HepG2 (cell line): ENCODE measurements around the gene DENND4A. TPM values are rescaled to one million over a fixed set of nuclear protein-coding genes. Genes with fewer than 3 reads are reported as not detected.

Source experiments
- ATAC-seq: fragments of 200-7000 bp; cut with Tn5 transposase; 3 replicates; pipeline ENCODE4 v1.9.1; 2020; ENCODE audit warnings: mild to moderate bottlenecking, moderate library complexity
- BruUV-seq: library from RNA; stranded (reverse); fragments of 400-500 nt; replicated peaks from 2 replicates; lab custom pipeline; 2021; lab: Mats Ljungman, UMichigan
- CTCF ChIA-PET: fragments of 300-600 bp; formaldehyde crosslinking; extraction: SDS; loops from one replicate; lab custom pipeline; 2021; ENCODE audit warnings: low total read pairs, inconsistent platforms, low intra/inter-chr PET ratio; lab: Yijun Ruan, JAX
- POLR2A ChIA-PET: fragments of 350-600 bp; sonication (Branson Sonifier 250); formaldehyde crosslinking; loops from one replicate; lab custom pipeline; 2020; ENCODE audit warnings: antibody characterized with exemption, inconsistent platforms; lab: Yijun Ruan, JAX
- DNase-seq: peaks from one replicate; pipeline ENCODE4 v3.0.0-alpha.2; 2015; ENCODE audit warnings: low spot score
- FAIRE-seq: peaks from 3 replicates; lab custom pipeline; 2011; peaks lifted over from hg19 to GRCh38; lab: Jason Lieb, UNC
- H2AFZ ChIP-seq: one replicate; pipeline ENCODE4 v1.6.1; 2011; ENCODE audit warnings: low read length, inconsistent platforms
- H3K27ac ChIP-seq: fragments of 300-600 bp; 3 replicates; pipeline ENCODE4 v1.8.0; 2011; ENCODE audit warnings: mixed run types, mild to moderate bottlenecking, mixed read lengths, low read length, inconsistent platforms; ENCODE audit not compliant: insufficient read depth; ENCODE audit errors: extremely low read length
- H3K27me3 ChIP-seq, 2 experiments: fragments of 200-600 bp in 1 of 2; 2 replicates in 1 of 2; 3 replicates in 1 of 2; pipeline versions ENCODE4 v1.6.0 to v1.8.0; 2011; ENCODE audit warnings: low read length in 2 of 2, mild to moderate bottlenecking in 2 of 2, moderate library complexity in 2 of 2, inconsistent platforms in 1 of 2; ENCODE audit not compliant: insufficient read depth in 2 of 2, control insufficient read depth in 1 of 2
- H3K36me3 ChIP-seq, 2 experiments: fragments of 200-600 bp in 1 of 2; replicated peaks in 1 of 2; 2 replicates in 1 of 2; 3 replicates in 1 of 2; pipeline versions ENCODE4 v1.5.1 to v1.8.0; 2011; ENCODE audit warnings: low read length in 2 of 2, inconsistent platforms in 1 of 2; ENCODE audit not compliant: insufficient read depth in 2 of 2, control insufficient read depth in 1 of 2
- H3K4me1 ChIP-seq: 2 replicates; pipeline ENCODE4 v1.5.1; 2012; ENCODE audit warnings: low read length, inconsistent platforms; ENCODE audit not compliant: insufficient read depth
- H3K4me2 ChIP-seq: 2 replicates; pipeline ENCODE4 v1.6.0; 2011; ENCODE audit warnings: low read depth, low read length, inconsistent platforms
- H3K4me3 ChIP-seq, 3 experiments: fragments of 200-600 bp in 1 of 3; sonication (generic), shearing (Covaris generic) in 1 of 3; replicated peaks in 1 of 3; 2 replicates each; pipeline ENCODE4 v1.5.1; 2011 to 2016; ENCODE audit warnings: low read length in 3 of 3, inconsistent platforms in 2 of 3, low read depth in 2 of 3, mild to moderate bottlenecking in 2 of 3, control low read depth in 1 of 3, mixed read lengths in 1 of 3; ENCODE audit not compliant: insufficient read depth in 1 of 3
- H3K79me2 ChIP-seq: one replicate; pipeline ENCODE4 v1.6.1; 2011; ENCODE audit warnings: low read length, inconsistent platforms; ENCODE audit not compliant: insufficient read depth
- H3K9ac ChIP-seq: 2 replicates; pipeline ENCODE4 v1.6.0; 2011; ENCODE audit warnings: mild to moderate bottlenecking, low read depth, low read length, inconsistent platforms; ENCODE audit not compliant: insufficient read depth
- H3K9me3 ChIP-seq: 2 replicates; pipeline ENCODE4 v1.5.1; 2012; ENCODE audit warnings: mild to moderate bottlenecking, low read length
- H4K20me1 ChIP-seq: 2 replicates; pipeline ENCODE4 v1.6.0; 2011; ENCODE audit warnings: inconsistent platforms, mild to moderate bottlenecking, low read length, moderate library complexity; ENCODE audit not compliant: insufficient read depth
- ELF1 ChIP-seq: sonication (generic); formaldehyde crosslinking; IDR thresholded peaks from 2 replicates; pipeline ENCODE4 v1.4.0; 2020; ENCODE audit warnings: missing genetic modification reagents
- FOXC1 ChIP-seq: sonication (generic); formaldehyde crosslinking; IDR thresholded peaks from 2 replicates; pipeline ENCODE4 v1.8.0; 2022; ENCODE audit warnings: mild to moderate bottlenecking, missing genetic modification reagents, borderline replicate concordance
- HNRNPLL ChIP-seq: fragments of 200-400 bp; formaldehyde crosslinking; IDR thresholded peaks from 2 replicates; pipeline ENCODE4 v1.6.1; 2017; ENCODE audit warnings: mild to moderate bottlenecking, low read depth, low read length; ENCODE audit not compliant: poor library complexity, severe bottlenecking
- NKX3-1 ChIP-seq: sonication (generic); formaldehyde crosslinking; IDR thresholded peaks from 2 replicates; pipeline ENCODE4 v1.5.0; 2020; ENCODE audit warnings: missing genetic modification reagents
- NR2C2 ChIP-seq: sonication (generic); formaldehyde crosslinking; IDR thresholded peaks from 2 replicates; pipeline ENCODE4 v1.4.0; 2020; ENCODE audit warnings: missing genetic modification reagents, mild to moderate bottlenecking, moderate library complexity, borderline replicate concordance
- RORA ChIP-seq: sonication (generic); formaldehyde crosslinking; IDR thresholded peaks from 2 replicates; pipeline ENCODE4 v1.5.0; 2020; ENCODE audit warnings: mild to moderate bottlenecking, missing genetic modification reagents, moderate library complexity
- ZNF883 ChIP-seq: sonication (generic); formaldehyde crosslinking; IDR thresholded peaks from 2 replicates; pipeline ENCODE4 v1.5.1; 2020; ENCODE audit warnings: mild to moderate bottlenecking, missing genetic modification reagents; ENCODE audit errors: not compliant biosample characterization
- WGBS: methylation state at CpG from one replicate; pipeline ENCODE4 v1.1.6; 2017; ENCODE audit warnings: low lambda C conversion rate; 5-methylcytosine and 5-hydroxymethylcytosine counted together
- in situ Hi-C: cut with HindIII; loops from 2 replicates; pipeline ENCODE4 v1.10.0; 2017; ENCODE audit warnings: low pct_unique_long_range_greater_than_20kb; ENCODE audit not compliant: extremely low pct_ligation_motif_present
- intact Hi-C: fragments of 100-400 bp; cut with micrococcal nuclease; formaldehyde crosslinking; loops from one replicate; pipeline ENCODE4 v1.10.0; 2022; ENCODE audit not compliant: unreplicated experiment
- polyA plus RNA-seq, 8 experiments: library from polyadenylated mRNA; depleted of rRNA in 3 of 8; stranded (reverse) in 7 of 8; unstranded in 1 of 8; fragments of >200 nt; fragmentation: Illumina TruSeq in 4 of 8; extraction: Trizol in 4 of 8; gene quantifications; 2 replicates each; pipeline versions ENCODE4 v1.2.1 to v1.2.3, GENCODE V29; 2011 to 2016; ENCODE audit warnings: low read depth in 4 of 8, missing spikeins in 1 of 8, mixed read lengths in 1 of 8; ENCODE audit not compliant: insufficient read depth in 1 of 8
- total RNA-seq, 5 experiments: library from RNA; depleted of rRNA; stranded (reverse); fragments of >200 nt; fragmentation: Illumina TruSeq; extraction: Trizol; gene quantifications; 2 replicates each; pipeline ENCODE4 v1.2.3, GENCODE V29; 2016; ENCODE audit warnings: low read depth in 1 of 5
- TF ChIP-seq, protein P1 (sequence below): sonication (generic); formaldehyde crosslinking; conservative IDR thresholded peaks from 2 replicates; pipeline ENCODE4 v1.8.0; 2022; ENCODE audit warnings: mild to moderate bottlenecking, moderate library complexity, missing genetic modification reagents
- TF ChIP-seq, protein P2 (sequence below): IDR thresholded peaks from 2 replicates; pipeline ENCODE4 v1.6.1; 2016; ENCODE audit warnings: missing genetic modification reagents, missing compliant biosample characterization
- TF ChIP-seq, protein P3 (sequence below): sonication (generic); formaldehyde crosslinking; IDR thresholded peaks from 2 replicates; pipeline ENCODE4 v1.4.0; 2020; ENCODE audit warnings: low read depth, mild to moderate bottlenecking, missing genetic modification reagents

DENND4A gene
- total and polyA plus RNA-seq, 2 of the 13 experiments (the other 11 are each of a cell fraction or from before 2014, with no cell fraction given), result 13.2 to 18.6 TPM

DNA sequence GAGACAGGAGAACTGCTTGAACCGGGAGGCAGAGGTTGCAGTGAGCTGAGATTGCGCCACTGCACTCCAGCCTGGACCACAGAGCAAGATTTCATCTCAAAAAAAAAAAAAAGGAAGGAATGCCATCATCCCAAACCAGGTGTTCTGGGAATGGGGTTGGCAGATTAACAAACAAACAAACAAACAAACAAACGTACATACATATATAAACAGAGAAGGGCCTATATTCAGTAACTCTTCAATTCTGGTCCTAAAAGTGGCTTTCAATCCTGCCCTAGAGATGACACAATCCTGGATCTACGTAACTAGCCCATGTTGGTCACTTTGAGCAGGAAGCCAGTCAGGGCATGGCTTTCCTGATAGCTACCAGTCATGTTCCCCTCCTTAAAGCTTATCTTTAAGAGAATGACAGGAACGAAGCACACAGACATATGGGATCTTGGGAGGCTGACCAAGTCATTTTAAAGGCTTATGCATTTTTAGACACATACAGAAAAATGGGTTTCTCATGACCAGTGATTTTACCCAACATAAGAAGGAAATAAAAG lies 47.3 kb upstream of the DENND4A start:
- Histone ChIP-seq H3K9me3 (no peaks in the 10 kb centered on the region), H3K4me3 (no peak overlapping the region), H2AFZ (no peak overlapping the region), H3K79me2 (no peaks in the 10 kb centered on the region), H3K4me1 (peaks cover 63% of the 10 kb centered on the region), H3K36me3 (no peaks in the 10 kb centered on the region), H4K20me1 (no peaks in the 10 kb centered on the region), H3K9ac (no peak overlapping the region), H3K4me2 (peak overlapping the region; percentile 42; the same call in 1 of the 2 replicates), H3K27ac (no peak overlapping the region), H3K27me3 (no peaks in the 10 kb centered on the region)
- CTCF ChIA-PET, result no interaction called here
- POLR2A ChIA-PET, result interaction anchor here (1.0 to 1.6 kb wide), 2 partner anchors 30 to 228 kb away, joined by 3 to 5 read pairs; partner anchors contain the start of genes INTS14 and RAB11A
- DNase-seq (no peak), ATAC-seq (no peak), FAIRE-seq (no peak)
- WGBS, result 42% methylated on average over 5 of the region's 5 CpGs
- intact Hi-C loops (no loop called here), in situ Hi-C loops (no loop called here)
- no peak for TF ChIP-seq FOXC1 (CRISPR knock-in tag)
- peak; percentile 38 for TF ChIP-seq HNRNPLL
- no TSS peak for BruUV-seq

DNA sequence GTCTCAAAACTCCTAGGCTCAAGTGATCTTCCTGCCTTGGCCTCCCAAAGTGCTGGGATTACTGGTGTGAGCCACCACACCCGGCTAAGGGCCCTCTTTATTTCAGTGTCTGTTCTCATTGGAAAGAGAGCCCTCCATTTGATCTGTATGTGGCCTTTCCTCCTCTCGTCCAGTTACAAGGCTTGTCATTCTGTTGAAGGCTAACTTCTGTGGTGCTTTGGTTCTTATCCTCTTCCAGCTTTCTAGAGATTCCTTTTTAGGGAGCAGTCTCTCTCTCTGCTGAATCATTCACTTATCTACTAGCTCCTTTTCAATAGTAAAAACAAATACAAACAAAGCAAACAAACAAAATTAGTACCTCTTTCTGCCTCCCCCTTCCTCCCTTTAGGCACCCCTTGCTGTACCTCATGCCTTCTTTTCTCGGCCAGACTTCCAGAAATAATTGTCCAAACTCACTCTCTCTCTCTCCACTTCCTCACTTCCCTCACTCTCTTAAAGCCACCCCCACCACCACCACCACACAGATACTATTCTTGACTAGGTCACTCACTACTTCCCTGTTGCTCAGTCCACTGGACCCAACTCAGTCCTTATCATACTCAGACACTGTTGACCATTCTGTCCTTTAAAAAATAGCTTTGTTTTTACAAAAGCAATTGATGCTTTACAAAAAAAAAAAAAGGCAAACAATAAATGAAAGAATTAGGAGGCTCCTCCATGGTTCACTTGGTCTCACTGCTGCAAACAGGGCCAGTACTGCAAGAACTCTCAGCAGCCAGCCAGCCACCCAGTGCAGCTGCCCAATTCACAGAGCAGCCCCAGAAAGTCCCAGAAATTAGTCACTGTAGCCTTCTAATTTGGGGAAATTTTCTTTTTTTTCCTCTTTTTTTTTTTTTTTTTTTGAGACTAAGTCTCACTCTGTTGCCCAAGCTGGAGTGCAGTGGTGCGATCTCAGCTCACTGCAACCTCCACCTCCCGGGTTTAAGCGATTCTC lies 45.5 kb upstream of the DENND4A start:
- Histone ChIP-seq H3K9ac (0 out of 2 replicates have a peak overlapping the region, but pooled peaks have one; percentile 26), H3K36me3 (no peaks in the 10 kb centered on the region), H3K4me2 (peak overlapping the region; percentile 55), H3K27me3 (no peaks in the 10 kb centered on the region), H3K9me3 (no peaks in the 10 kb centered on the region), H3K4me3 (peak overlapping the region in 1 of 3 experiments; percentile 20; a peak in 2 of 6 replicates), H3K4me1 (peaks cover 79% of the 10 kb centered on the region), H3K27ac (peak overlapping the region; percentile 16), H2AFZ (peak overlapping the region; percentile 67), H4K20me1 (no peaks in the 10 kb centered on the region), H3K79me2 (no peaks in the 10 kb centered on the region)
- ATAC-seq, result peak; percentile 15; the same call in 1 of the 3 replicates
- POLR2A ChIA-PET, result interaction anchor here (0.6 to 2.0 kb wide), 3 partner anchors 12 to 47 kb away, joined by 3 to 6 read pairs (median 3); no protein-coding TSS in a partner anchor
- CTCF ChIA-PET, result no interaction called here
- in situ Hi-C loops, result no loop called here
- intact Hi-C loops, result no loop called here
- DNase-seq, result no peak
- no peak for FAIRE-seq
- 70% methylated on average over 6 of the region's 6 CpGs for WGBS
- BruUV-seq, result no TSS peak
- TF ChIP-seq, protein P1, sequence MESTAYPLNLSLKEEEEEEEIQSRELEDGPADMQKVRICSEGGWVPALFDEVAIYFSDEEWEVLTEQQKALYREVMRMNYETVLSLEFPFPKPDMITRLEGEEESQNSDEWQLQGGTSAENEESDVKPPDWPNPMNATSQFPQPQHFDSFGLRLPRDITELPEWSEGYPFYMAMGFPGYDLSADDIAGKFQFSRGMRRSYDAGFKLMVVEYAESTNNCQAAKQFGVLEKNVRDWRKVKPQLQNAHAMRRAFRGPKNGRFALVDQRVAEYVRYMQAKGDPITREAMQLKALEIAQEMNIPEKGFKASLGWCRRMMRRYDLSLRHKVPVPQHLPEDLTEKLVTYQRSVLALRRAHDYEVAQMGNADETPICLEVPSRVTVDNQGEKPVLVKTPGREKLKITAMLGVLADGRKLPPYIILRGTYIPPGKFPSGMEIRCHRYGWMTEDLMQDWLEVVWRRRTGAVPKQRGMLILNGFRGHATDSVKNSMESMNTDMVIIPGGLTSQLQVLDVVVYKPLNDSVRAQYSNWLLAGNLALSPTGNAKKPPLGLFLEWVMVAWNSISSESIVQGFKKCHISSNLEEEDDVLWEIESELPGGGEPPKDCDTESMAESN (CRISPR knock-in tag), result no peak
- TF ChIP-seq, protein P2, sequence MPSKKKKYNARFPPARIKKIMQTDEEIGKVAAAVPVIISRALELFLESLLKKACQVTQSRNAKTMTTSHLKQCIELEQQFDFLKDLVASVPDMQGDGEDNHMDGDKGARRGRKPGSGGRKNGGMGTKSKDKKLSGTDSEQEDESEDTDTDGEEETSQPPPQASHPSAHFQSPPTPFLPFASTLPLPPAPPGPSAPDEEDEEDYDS (CRISPR knock-in tag), result no peak
- no peak for TF ChIP-seq NR2C2 (CRISPR knock-in tag)
- TF ChIP-seq NKX3-1, result no peak
- TF ChIP-seq, protein P3, sequence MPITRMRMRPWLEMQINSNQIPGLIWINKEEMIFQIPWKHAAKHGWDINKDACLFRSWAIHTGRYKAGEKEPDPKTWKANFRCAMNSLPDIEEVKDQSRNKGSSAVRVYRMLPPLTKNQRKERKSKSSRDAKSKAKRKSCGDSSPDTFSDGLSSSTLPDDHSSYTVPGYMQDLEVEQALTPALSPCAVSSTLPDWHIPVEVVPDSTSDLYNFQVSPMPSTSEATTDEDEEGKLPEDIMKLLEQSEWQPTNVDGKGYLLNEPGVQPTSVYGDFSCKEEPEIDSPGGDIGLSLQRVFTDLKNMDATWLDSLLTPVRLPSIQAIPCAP (CRISPR knock-in tag), result no peak
- TF ChIP-seq RORA (CRISPR knock-in tag), result no peak
- no peak for TF ChIP-seq ZNF883 (CRISPR knock-in tag)
- TF ChIP-seq ELF1 (CRISPR knock-in tag), result no peak
